Glutamatergic neuron (in vitro differentiated cells): ENCODE results near the gene IER2. TPM values are rescaled to one million over a fixed set of nuclear protein-coding genes. Genes with fewer than 3 reads are reported as not detected.

Source experiments
- DNase-seq: peaks from one replicate; pipeline ENCODE4 v3.0.0; 2022
- H3K27ac Mint-ChIP-seq: one replicate; pipeline ENCODE4 v1.8.0; 2020; ENCODE audit warnings: mild to moderate bottlenecking, mixed read lengths, inconsistent platforms; ENCODE audit not compliant: unreplicated experiment
- H3K27me3 Mint-ChIP-seq: one replicate; pipeline ENCODE4 v1.8.0; 2020; ENCODE audit warnings: mild to moderate bottlenecking, moderate library complexity, mixed read lengths, inconsistent platforms; ENCODE audit not compliant: unreplicated experiment
- H3K36me3 Mint-ChIP-seq: one replicate; pipeline ENCODE4 v1.8.0; 2020; ENCODE audit warnings: mild to moderate bottlenecking, mixed read lengths, inconsistent platforms; ENCODE audit not compliant: unreplicated experiment
- H3K4me1 Mint-ChIP-seq: one replicate; pipeline ENCODE4 v1.8.0; 2020; ENCODE audit warnings: mild to moderate bottlenecking, low read depth, mixed read lengths, inconsistent platforms; ENCODE audit not compliant: unreplicated experiment
- H3K4me3 Mint-ChIP-seq: one replicate; pipeline ENCODE4 v1.8.0; 2020; ENCODE audit warnings: mild to moderate bottlenecking, mixed read lengths, inconsistent platforms; ENCODE audit not compliant: unreplicated experiment
- H3K9me3 Mint-ChIP-seq: one replicate; pipeline ENCODE4 v1.8.0; 2020; ENCODE audit warnings: mild to moderate bottlenecking, moderate library complexity, mixed read lengths, inconsistent platforms; ENCODE audit not compliant: unreplicated experiment
- total RNA-seq: library from RNA; stranded (reverse); fragmentation: NEBNext Ultra II Directional; extraction: Animal tissue kit (Norgen Biotek cat#: 25700); gene quantifications from one replicate; pipeline ENCODE4 v1.2.1, GENCODE V29; 2021; ENCODE audit not compliant: unreplicated experiment
- TF ChIP-seq, protein P1 (sequence below): fragments of 200-600 bp; sonication (generic); IDR thresholded peaks from one replicate; pipeline ENCODE4 v1.5.0; 2021; ENCODE audit not compliant: partially characterized antibody, unreplicated experiment

Gene IER2
- total RNA-seq, 1 donor from 2014 or later: 109 TPM

DNA sequence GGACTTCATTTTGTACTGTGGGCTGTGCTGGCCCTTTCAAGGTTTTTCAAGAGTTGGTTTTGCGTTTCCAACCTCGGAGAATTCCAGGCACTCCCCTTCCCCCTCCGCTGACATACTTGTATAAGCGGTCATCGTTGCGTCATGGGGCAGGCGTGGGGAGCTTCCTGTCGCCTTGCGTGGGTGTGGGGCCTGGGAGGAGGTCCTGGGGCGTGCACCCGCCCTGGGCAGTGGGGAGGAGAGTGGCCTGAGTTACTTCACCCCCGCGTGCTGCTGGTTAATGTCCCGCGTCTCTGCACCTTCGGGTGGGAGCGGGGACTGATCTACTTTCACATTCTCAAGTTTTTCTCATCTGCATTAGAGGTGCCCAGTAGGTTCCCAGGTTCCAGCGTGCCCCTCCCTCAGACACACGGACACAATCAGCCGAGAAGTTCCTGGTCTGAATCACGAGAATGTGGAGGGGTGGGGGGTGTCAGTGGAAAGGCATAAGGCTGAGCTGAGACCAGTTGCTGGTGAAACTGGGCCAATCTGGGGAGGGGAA, 4.1 kb downstream of the IER2 start:
- TF ChIP-seq, protein P1, sequence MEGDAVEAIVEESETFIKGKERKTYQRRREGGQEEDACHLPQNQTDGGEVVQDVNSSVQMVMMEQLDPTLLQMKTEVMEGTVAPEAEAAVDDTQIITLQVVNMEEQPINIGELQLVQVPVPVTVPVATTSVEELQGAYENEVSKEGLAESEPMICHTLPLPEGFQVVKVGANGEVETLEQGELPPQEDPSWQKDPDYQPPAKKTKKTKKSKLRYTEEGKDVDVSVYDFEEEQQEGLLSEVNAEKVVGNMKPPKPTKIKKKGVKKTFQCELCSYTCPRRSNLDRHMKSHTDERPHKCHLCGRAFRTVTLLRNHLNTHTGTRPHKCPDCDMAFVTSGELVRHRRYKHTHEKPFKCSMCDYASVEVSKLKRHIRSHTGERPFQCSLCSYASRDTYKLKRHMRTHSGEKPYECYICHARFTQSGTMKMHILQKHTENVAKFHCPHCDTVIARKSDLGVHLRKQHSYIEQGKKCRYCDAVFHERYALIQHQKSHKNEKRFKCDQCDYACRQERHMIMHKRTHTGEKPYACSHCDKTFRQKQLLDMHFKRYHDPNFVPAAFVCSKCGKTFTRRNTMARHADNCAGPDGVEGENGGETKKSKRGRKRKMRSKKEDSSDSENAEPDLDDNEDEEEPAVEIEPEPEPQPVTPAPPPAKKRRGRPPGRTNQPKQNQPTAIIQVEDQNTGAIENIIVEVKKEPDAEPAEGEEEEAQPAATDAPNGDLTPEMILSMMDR: no peak
- Mint-ChIP-seq H3K27me3 (peaks cover 34% of the 10 kb centered on the region), H3K27ac (peak overlapping the region; percentile 98), H3K4me1 (peaks cover 6% of the 10 kb centered on the region), H3K9me3 (peaks cover 32% of the 10 kb centered on the region), H3K4me3 (peak overlapping the region; percentile 93), H3K36me3 (no peaks in the 10 kb centered on the region)
- peak; percentile 43 for DNase-seq

- TF ChIP-seq, protein P1: no peak
- H3K36me3 Mint-ChIP-seq: no peaks in the 10 kb centered on the region
- H3K4me1 Mint-ChIP-seq: peaks cover 6% of the 10 kb centered on the region
- DNase-seq: peak; percentile 69
- H3K27ac Mint-ChIP-seq: peak overlapping the region; percentile 98
- H3K27me3 Mint-ChIP-seq: peaks cover 32% of the 10 kb centered on the region
- peaks cover 28% of the 10 kb centered on the region for H3K9me3 Mint-ChIP-seq
- peak overlapping the region; percentile 93 for H3K4me3 Mint-ChIP-seq
Observed at GRCh38 chr19:13154911-13155471, 4.8 kb downstream of the IER2 start.

DNA sequence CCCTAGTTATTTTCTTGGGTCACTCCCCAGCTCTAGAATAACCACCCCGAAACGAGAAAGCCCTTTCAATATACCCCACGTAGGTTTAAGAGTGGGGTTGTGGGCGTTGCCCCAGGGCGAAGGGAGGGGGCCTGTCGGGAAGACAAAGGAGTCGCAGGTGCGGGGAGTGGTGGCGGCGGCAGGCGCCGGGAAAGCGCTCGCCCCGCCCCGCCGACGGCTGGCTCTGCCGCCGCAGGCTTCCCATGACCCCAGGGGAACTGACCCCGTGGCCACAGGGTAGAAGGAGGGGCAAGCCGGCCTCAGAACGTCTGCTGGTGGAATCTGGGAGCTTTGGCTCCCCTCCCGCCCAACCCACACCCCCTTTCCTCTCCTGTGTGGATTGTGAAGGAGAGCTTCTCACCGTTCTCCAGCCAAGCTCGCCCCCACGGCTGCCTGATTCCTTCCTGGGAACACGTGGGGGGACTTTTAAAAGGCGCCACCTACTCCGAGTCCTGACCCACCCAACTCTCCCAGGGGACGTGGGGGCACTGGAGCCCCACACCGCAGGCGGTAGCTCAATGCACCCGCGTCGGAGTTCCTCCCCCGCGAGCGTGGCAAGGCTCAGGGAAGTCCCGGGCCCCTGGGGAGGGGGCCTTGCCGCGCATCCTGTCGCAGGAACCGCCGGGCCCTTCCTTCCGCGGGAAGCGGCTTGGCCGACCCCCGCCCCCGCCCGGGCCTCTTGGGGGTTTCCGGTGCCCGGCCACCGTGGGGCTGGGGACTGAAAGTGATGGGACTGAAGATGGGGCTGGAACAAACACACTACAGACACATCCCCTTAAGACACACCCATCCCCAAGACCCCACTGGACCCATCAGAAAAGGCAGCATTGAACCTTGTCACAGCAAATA, 5.5 kb downstream of the IER2 start:
- Mint-ChIP-seq H3K4me3 (peak overlapping the region; percentile 93), H3K4me1 (peaks cover 6% of the 10 kb centered on the region), H3K36me3 (no peaks in the 10 kb centered on the region), H3K27me3 (peaks cover 30% of the 10 kb centered on the region), H3K27ac (peak overlapping the region; percentile 98), H3K9me3 (peaks cover 28% of the 10 kb centered on the region)
- TF ChIP-seq, protein P1: no peak
- DNase-seq: peak; percentile 96

DNA sequence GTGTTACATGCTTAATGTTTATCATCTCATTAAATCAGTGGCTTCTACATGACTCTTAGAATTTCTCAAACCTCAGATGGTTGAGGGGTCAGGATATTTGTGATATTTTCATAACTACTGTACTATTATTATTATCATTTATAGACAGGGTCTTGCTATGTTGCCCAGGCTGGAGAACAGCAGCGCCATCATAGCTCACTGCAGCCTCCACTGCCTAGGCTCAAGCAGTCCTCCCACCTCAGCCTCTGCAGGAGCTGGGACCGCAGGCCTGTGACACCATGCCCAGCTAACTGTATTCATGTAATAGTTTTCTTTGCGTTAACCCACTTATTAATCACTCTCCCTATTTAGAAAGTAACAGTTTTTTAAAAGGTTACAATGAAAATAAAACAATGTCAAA, 9.5 kb downstream of the IER2 start:
- H3K4me1 Mint-ChIP-seq: peaks cover 17% of the 10 kb centered on the region
- H3K4me3 Mint-ChIP-seq: no peak overlapping the region
- TF ChIP-seq, protein P1: no peak
- H3K9me3 Mint-ChIP-seq: peaks cover 21% of the 10 kb centered on the region
- peaks cover 20% of the 10 kb centered on the region for H3K27me3 Mint-ChIP-seq
- H3K27ac Mint-ChIP-seq: no peak overlapping the region
- DNase-seq: no peak
- H3K36me3 Mint-ChIP-seq: no peaks in the 10 kb centered on the region
